GM21381 (cell line): ENCODE results near the gene GPAM.
A peak's percentile ranks its signal among the peaks of the same experiment; 100 is the strongest.
"Not testable (repeated sequence)": the region's sequence is repeated elsewhere in the genome, so short reads cannot be mapped to it uniquely, and the experiment has no call there.

Experiments used
- ATAC-seq: cut with Tn5 transposase; IDR thresholded peaks from one replicate; pipeline ENCODE4 v1.9.1; 2021; ENCODE audit warnings: mild to moderate bottlenecking, moderate library complexity; ENCODE audit not compliant: unreplicated experiment

GPAM gene, protein sequence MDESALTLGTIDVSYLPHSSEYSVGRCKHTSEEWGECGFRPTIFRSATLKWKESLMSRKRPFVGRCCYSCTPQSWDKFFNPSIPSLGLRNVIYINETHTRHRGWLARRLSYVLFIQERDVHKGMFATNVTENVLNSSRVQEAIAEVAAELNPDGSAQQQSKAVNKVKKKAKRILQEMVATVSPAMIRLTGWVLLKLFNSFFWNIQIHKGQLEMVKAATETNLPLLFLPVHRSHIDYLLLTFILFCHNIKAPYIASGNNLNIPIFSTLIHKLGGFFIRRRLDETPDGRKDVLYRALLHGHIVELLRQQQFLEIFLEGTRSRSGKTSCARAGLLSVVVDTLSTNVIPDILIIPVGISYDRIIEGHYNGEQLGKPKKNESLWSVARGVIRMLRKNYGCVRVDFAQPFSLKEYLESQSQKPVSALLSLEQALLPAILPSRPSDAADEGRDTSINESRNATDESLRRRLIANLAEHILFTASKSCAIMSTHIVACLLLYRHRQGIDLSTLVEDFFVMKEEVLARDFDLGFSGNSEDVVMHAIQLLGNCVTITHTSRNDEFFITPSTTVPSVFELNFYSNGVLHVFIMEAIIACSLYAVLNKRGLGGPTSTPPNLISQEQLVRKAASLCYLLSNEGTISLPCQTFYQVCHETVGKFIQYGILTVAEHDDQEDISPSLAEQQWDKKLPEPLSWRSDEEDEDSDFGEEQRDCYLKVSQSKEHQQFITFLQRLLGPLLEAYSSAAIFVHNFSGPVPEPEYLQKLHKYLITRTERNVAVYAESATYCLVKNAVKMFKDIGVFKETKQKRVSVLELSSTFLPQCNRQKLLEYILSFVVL

DNA sequence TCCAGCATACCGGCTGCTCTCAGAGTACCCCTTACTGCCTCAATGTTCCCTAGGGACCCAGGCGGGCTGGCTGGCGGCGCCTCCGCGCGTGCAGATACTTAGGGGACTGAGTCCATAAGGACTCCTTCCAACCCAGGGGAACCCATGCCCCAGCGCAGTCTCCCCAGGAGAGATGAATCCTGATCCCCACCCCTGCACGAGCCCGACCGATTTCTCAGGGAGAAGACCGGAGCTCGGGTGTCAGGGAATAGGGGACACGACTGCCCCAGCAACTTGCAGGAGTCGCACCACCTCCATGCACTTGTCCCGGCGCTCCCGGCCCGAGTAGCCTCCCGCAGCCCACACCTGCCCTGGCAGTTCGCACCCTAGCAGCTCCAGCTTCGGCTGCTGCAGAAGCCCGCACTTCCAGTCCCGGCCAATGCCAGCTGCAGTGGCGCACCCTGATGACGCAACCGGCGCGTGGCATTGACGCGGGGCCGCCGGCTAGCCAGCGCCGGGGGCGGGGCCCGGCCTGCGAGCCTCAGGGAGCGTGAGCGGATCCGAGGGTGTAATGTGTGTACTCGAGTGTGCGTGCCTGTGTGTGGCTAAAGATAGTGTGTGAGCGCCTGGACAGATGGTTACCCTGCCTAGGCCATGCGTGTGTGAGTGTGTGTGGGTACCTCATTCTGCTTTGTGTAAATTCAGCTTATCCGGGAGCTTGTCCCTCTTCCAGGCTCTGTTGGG lies at the start of gene GPAM:
Gene GPAM (minus strand): TSS at position 437 of the 723 bp plus-strand sequence. CDS start 1,981 bp downstream, outside the sequence.
- peak; percentile 94 for ATAC-seq

DNA sequence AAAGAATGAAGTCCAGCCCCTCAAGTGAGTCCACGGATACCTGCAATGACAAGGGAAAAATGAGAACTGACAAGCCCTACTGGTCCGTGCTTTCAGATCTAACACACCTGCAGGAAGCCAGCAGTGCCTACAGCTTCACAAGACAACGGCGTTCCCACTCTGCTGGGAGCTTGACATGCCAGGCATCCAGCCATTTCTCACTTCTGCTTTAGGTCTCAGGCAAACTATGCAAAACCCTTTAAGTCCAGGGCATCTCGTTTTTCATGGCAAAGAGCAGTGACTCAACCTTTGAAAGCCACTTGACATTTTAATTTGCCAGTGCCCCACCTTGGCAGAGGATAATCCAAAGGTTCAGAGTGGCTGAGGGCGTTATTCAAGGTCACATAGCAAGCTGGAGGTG lies 49.1 kb upstream of the GPAM start:
- no peak for ATAC-seq

DNA sequence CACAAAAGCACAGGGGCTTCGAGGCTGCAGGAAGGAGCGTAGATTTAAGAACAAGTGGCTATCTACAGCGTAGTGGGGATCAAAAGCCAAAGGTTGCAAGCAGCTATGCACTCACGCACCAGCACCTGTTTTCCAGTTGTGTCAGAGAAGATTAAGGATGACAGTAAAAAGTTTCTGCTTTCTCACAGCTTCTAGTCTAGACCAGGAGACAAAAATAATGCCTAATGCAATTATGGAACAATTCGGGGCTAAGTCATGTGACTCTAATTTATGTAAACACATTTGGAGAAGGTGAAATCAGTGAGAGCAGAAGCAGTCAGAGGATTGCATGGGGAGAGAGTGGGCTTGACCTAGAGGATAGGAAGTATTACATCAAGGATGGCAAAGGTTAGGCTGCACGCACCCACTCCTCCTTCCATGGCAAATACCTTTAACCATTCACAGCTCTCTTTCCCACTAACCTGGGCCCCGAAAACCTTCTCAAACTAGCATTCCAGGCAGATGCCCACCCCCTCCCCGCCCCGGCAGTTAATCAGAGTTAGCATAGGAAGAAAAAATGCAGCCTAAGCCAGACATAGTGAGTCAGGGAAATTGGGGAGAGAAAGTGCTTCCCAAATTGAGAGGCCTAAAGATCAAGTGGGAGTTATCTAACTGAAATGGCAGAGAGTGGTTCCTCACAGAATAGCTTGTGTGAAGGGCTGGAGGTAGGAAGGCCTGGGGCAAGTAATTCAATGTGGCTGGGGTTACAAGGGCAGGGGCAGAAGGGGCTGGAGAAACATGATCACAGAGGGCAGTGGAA lies 48.2 kb upstream of the GPAM start:
- ATAC-seq = no peak

DNA sequence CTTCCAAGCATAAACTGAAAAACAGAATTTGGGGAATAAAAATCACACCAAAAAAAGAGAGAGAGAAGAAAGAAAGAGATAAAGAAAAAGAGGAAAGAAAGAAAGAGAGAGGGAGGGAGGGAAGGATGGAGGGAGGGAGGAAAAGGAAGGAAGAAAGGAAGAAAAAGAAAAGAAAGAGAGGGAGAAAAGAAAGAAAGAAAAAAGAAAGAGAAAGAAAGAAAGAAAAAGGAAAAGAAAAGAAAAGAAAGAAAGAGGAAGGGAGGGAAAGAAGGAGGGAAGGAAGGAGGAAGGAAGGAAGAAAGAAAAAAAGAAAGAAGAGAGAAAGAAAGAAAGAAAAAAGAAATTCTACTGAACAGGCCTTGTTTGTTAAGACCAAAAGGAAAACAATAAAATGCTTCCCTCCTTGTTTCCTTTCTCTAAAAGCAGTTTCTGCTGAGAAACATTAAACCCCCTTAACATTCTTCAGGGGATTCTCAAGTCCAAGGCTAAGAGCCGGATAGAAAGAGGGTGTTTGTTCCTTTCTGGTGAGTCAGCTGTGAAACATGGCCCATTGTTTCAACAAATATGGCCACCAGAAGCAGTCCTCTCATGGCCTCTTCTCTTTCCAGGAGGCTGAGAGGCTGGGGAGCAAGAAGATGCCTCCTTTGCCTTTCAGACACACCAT lies 46.9 kb upstream of the GPAM start:
- ATAC-seq = no peak

DNA sequence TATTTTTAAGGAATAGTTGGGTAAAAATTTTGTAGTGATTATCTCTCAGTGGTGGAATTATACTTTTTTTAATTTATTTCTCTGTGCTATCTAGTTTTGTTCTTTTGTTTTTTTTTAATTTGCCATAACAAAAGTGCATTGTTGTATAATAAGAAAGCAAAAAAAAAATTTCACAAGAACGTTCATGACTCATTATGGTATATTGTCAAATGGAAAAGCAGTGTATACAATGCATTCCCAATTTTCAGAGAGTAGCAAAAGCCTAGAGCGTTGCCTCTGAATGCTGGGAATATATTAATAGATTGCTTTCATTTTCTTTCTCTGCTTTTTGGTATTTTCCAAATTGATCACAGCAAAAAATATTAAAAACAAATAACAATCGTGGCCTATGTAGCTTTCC lies 46.3 kb upstream of the GPAM start:
- no peak for ATAC-seq

DNA sequence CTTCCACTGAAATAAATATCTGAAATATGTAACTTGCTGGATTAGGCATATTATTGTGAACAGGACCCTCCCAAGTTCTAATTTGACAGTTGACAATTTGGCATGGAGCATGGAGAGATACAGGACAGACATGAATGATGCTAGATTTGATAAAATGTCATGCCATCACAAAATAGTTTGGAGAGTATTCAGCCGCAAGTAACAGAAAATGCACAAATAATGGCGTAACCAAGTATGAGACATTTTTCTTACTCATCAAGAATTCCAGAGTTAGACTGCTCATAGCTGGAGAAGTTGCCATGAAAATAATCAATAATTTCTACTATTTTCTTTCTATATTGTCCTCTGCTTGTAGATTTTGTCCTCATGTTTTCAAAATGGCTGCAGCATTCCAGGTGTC lies 45.5 kb upstream of the GPAM start:
- no peak for ATAC-seq

DNA sequence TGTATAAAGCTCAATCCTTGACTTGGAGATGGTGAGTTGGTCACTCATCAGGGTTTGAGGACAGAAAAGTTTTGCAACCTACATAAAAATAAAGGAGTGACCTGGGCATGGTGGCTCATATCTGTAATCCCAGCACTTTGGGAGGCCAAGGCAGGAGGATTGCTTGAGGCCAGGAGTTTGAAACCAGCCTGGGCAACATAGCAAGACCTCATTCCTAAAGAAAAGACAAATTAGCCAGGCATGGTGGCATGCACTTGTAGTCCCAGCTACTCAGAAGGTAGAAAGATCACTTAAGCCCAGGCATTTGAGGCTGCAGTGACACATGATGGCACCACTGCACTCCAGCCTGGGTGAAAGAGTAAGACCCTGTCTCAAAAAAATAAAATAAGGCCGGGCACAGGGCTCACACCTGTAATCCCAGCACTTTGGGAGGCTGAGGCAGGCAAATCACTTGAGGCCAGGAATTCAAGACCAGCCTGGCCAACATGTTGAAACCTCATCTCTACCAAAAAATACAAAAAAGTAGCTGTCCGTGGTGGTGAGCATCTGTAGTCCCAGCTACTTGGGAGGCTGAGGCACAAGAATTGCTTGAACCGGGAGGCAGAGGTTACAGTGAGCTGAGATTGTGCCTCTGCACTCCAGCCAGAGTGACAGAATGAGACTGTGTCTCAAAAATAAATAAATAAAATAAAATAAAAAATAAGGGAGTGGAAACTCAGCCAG lies 45.0 kb upstream of the GPAM start:
- ATAC-seq = not testable (repeated sequence)

DNA sequence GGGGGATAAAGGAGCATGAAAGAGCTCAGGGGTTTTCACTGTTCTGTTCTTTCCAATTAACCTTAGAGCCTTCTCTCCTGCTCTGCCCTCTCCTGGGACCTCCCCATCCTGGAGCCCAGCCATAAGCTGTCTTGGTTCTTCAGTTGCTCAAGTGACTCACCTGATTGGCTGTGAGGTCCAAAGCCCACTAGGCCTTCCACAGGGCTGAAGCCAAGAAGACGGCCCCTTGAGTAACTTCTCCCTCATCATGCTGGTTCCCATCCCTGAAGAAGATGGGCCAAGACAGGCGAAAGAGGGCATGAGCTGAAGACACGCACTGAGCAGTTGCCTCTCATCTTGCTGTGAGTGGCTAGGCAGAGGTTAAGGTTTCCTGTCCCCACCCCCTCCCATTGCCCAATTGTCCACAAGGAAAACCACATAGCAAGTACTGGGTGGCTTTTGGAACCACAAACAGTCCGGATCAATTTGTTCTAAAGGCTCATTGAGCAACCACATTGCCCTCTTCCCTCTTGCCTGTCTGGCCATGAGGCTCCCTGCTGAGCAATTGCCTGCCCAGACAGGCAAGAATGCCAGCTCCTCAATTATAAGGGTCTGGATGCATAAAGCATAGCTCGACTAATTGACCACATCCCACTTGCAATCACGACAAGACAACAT lies 43.9 kb upstream of the GPAM start:
- no peak for ATAC-seq

DNA sequence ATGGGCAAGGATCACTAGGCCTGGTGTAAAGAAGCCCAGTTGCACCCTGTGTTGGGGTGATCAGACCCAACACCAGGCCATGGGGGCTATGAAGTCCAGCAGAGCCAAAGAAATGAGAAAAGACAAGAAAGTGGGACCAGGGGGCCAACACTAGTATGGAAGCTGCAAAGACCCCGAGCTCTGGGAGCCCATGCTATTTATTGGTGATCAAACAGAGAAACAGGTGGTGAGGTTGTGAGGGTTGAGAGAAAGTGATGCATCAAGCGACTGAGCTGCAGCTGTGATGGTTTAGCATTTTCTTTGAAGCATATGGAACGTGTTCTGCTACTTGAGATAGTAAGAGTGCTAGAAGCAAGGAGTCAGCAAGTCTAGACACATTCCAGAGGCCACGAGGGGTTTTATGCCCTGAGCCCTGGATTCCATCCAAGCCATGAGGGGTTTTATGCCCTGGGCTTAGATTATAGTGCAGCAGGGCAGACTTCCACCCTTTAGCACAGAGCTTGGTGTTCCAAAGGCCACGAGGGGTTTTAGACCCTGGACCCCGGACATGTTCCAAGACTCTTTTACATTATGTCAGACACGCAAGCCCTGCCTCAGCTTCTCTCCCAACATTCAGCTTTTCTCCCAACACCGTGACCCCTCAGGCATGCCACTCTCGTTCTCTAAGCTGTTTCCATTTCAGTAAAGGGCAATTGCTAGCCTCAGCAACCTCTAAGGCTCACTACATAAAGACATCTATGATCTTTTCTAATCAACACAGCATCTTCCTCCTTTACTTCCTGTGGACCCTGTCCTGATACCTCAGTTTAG lies 43.1 kb upstream of the GPAM start:
- ATAC-seq = no peak

DNA sequence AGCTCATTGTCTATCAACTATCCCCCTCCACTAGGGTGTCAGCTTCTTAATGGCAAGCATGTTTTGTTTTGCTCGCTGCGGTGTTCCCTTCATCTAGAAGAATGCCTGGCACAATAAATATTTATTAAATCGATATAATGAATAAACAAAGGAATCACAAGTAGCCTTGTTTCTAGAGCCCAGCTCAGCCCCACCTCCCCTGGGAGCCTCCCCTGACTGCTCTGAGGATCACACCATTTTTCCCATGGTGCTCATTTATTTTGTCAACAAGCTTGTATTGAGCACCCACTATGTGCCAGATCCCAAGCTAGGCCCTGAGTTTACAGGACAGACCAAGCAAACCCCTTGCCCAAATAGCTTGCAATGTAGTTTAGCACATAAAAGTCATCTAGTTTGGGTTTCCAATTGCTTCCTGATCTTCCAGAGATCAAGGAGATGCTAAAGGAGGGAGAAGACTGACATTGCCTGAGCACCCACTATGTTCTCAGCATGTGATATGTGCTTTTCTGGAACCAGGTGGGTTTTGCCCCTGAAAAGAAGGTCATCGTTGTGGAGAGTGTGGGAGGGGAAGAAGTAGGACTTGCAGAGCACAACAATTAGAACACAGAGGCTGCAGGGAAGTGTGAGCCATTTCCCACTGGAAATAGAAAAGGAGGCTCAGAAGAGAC lies 42.3 kb upstream of the GPAM start:
- no peak for ATAC-seq

DNA sequence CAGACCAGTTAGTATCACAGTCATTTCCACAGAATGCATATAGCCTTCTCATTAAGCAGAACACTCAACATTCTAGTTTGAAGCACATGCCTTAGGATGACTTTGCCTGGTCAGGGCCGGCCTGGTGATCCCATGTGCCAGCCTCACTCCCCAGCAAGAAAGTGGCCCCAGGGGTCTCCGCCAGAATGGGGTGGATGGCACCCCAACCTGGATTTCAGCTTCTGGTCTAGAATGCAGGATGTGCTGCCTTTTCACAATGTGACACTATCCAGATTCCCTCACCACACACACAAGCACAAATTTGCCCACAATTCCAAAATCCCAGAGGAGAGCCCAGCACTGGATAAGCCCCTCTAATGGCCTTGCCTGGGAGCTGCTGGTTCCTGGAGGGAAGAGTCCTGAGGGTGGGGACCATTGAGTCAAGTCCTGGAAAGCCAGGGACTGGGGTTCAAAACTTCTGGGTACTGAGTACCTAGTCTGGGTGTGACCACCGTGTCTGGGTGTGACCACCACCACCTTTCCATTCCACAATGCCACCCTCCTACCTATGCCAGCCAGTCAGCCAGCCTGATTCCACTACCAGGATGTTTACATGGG lies 41.5 kb upstream of the GPAM start:
- ATAC-seq = no peak

DNA sequence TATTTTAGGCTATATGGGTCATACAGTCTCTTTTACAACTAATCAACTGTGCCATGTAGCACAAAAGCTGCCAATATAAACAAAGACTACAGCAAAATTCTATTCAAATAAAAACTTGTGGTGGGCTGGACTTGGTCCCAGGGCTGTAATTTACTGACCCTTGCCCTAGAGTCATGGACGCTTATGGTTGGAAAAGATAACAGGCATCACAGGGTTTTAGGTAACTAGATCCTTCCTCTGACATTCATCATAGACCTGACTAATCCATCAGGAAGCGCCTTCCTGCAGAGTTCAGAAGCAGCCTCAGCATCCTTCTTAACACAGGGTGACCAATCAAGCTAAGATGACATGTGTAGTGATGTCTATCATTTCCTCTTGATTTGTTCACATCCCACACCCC lies 40.2 kb upstream of the GPAM start:
- ATAC-seq = no peak

DNA sequence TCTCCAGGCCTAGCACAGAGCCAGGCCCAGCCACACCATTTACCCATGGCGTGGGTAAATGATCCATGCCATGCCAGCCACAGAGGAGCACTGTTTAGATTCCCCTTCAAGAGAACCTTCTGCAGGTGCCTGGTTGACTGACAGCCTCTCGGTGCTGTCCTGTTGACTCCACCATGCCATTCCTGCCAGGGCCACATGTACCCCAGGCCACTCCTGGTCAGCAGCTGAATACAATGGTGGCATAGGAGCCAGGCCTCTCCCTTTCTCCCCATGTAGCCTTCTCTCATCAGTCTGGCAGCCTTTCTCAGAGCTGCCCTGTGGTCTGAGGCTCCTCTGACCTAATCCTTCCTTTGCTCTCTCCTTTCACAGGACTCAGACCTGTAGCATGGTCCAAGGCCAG lies 39.2 kb upstream of the GPAM start:
- no peak for ATAC-seq

DNA sequence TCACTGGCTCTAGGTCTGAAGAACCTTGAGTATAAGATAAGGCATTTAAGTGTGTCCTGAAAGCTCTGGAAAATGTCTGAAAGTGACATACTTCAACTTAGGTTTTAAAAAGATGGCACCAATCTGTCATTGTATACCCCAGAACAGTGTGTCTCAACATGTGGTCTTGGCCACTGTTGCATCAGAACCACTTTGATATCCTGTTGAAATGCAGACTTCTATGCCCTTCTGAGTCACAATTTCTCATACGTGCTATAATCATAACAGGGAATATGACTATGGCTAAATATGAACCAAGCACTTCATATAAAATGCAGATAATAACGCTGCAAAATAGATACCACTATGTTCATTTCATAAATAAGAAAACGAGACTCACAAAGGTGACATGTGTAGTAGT lies 38.0 kb upstream of the GPAM start:
- no peak for ATAC-seq

DNA sequence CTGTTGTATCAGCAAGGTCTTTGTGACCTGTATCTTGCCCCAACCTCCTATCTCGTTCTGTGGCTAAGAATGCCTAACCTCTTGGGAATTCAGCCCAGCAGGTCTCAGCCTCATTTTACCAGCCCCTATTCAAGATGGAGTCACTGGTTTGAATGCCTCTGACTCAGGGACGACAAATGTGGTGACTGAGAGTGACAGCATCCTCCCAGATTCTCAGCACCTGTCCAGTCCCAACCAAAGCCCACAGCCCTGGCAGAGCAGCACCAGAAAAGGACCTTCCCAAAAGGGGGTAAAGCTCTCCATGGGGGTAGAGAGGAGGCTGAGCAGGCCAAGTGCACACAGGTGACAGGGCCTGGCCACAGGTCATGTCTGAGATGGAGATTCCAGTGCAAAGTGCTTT lies 35.4 kb upstream of the GPAM start:
- no peak for ATAC-seq

DNA sequence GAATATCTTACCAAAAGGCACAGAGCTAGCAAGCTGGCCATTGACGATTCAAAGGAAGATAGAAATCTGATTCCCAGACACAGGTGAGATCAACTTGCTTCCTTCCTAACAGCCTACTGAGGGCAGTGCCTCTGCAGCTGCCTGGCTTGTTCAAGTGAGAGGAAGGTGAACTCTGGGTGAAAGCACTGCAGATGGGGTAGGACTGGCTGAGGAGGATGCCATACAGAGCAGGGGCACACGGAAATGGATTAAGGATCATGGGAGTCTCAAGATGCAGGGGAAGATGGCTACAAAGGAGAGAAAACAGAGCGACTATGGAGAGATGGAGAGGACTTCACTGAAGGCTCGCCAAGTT lies 34.4 kb upstream of the GPAM start:
- no peak for ATAC-seq

DNA sequence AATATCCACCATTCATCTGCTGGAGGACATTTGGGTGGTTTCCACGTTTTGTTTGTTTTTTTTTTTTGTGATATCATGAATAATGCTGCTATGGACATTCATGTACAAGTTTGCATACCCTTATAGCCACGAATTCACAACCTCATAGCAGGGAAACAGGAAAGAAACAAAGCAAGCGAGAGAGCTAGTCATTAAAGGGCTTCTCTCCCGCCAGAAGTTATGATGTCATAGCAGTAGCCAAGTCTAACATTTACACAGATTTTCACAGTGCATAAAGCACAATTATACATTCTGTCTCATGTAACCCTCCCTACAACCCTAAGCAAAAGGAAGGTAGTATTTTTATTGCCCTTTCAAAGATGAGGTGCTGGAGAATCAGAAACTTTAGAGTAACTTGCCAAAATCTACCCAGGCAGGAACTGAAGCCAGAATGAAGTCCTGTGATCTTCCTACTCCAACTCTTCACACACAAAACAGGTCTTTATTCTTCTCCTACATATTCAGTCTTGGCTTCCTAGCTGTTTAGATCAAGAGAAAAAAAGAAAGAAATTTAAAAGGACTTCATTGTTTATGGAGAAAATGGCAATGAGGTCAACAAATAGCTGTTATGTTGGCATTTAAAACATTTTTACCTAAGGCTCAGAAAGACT lies 33.9 kb upstream of the GPAM start:
- no peak for ATAC-seq
